GM18861 (cell line): ENCODE data around the gene NFIB.

Experiments
- ATAC-seq: cut with Tn5 transposase; IDR thresholded peaks from one replicate; pipeline ENCODE4 v1.9.1; 2021; ENCODE audit not compliant: unreplicated experiment

The NFIB gene

DNA sequence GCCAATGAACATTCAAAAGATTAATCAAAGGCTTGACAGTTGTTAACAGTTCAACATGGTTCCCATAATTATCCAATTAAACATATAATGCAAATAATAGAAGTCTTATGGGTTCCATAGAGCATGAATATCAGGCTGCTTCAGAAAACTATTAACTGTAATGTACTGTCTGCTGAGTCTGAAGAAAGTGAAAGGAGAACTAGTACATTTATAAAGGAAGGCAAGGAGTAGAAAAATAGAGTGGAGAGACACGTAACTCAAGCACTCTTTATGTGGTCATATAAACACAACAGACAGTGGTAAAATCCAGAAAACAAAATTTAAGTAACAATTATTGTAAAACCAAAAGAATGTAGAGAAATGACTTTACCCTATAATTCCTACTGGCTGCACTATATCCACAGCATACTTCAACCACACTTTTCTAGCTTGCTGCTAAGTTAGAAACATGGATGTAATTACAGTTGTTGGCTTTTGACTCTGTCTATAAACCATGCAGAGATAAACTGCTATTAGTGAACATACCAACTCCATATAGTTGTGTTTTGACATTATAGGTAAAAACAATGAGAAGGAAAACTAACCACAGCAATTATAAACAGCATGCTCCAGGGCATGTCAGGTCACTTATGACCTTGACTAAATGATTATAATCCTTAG, 32.7 kb downstream of the NFIB start:
- peak; percentile 80 for ATAC-seq

DNA sequence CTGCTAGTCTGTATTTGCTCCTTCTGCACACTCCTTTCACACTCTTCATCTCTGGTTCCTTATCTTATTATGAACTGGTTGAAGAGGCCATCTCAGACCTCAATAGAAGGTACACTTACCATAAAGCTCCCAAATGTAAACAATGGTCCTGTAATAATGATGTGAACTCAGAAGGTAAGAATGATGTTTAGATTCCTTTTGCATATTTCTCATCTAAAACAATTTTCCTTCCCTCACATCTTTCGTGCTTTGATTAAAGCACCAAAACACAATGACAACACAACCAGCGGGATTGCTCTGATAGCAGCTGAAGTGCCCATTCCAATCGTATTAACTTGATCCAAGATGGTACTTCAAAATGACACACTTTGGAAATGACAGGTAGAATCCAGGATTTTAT, 34.3 kb downstream of the NFIB start:
- no peak for ATAC-seq

- ATAC-seq: no peak
Observed at GRCh38 chr9:14278291-14278721, 35.6 kb downstream of the NFIB start.

DNA sequence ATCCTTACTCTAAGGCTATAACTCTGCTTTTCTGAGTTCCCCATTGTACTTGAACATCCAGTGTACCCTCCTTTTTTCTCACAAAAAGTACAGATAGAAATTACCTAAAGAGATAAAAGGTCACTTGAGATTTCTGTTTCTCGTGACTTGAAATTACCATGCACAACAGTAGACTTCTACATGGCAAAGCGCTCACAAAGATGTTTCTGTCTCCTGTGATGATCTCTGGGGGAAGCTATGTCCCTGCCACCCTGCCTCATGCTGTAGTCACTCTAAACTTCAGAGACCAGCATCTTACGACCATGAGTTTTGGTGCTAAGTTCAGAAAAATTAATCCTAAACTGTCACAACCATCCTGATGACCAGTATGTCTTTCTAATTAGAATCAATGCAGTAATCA, 36.2 kb downstream of the NFIB start:
- ATAC-seq: no peak

DNA sequence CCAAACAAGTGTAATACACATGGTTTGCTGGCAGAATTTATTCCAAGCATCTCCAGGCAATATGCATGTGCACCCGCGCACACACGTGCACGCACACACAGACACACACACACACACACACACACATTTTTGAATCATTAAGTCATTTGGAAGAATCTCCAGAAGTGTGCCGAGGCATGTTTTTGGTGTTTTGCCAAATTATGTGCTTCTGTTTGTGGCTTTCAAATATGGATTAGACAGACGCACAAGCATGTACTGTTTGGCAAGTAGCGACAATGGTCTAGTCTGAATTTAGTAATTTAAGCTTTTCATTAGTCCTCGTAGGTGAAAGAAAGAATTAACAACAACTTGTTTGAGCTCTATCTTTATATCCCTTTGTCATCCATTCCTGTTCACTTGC, 36.7 kb downstream of the NFIB start:
- no peak for ATAC-seq

DNA sequence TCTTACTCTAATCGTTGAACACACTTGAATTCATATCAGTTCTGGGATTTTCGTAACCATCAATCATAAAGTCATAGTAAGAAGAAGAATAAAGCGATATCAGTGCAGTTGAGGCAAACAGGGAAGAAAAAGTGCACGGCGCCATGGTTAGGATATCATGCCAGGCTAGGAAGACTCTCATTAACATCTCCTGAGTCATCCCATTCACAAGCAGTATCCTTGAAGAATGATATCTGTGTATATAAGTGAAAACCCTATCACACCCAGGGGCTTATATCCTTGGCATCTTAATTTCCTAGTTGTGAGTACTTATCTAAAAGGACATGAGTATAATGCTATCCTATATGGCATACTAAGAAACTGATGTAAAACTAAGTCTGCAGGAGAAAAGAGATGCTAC, 38.6 kb downstream of the NFIB start:
- ATAC-seq: no peak

- peak; percentile 38 for ATAC-seq
Observed at GRCh38 chr9:14273696-14274121, 40.2 kb downstream of the NFIB start.

- ATAC-seq: no peak
Observed at GRCh38 chr9:14272927-14273528, 40.9 kb downstream of the NFIB start.

DNA sequence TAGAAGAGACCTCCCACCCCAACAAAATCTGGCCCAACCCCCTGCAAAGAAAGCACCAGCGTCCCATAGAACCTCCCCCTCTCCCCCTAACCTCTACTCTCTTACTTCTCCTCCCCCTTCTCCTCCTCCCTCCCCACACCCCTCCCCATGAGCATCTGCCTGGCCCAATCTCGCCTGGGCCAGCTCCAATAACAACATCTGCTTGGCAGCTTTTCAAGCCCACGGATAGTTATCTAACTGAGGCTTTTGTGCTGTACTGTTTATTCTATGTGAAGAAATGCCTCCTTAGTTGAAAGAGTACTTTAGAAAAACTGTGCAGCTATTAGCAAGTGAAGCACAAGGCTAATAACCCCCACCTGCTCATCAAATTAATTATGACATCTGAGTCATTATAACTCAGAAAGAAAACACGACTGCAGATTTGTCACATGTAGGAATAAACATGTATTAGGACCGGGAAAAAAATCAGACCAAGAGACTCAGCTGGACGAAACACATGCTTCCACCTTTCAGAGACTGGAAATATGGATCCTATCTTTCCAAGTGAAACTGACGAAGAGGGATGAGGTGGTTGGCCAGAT, 42.8 kb downstream of the NFIB start:
- ATAC-seq: no peak

DNA sequence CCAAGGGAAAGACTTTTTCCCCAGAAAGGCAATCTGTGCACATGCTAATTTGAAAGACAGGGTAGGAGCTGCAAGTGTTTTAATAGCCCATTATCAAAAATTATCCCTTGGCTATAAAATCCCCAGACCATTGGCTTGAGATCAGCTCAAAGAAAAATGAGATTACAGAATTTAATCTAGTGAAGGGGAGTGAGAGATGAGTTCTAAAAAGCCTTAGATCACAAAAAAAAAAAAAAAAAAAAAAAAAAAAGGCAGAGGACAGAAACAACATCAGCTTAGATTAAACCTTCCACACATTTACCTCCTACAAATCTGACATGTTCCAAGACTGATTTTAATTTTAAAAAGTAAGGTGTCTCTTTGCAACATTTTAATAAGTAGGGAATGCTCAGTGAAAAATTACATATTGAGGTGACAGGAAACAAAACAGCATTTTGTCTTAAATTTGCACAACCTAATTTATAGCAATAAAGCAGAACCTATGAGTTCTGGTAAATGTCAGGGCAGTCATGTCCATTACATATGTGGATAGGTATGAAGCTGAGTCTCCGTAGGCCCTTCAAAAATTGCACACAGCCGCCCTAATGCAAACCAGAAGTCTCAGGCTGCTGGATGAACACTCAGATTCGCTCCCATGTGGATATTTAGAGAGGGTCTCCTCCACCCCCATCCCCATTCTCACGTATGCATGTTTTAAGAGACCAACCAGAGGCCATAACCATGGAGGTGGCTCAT, 43.4 kb downstream of the NFIB start:
- no peak for ATAC-seq

DNA sequence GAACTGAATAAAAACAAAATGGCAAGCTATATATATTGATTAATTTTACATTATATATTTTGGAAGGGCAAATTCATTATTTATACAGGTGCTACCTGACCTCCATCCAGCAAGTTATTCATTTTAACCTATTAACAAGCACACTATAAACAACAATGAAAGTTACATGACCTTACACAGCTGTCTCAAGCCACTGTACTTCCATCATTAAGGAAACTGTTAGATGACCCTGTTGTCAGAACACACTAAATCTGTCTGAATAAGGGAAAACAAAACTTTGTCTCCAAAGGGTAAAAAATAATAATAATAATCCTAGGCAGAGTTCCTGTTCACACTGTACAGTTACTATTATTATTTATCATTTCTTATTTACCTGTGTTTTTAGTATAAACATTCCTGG, 44.0 kb downstream of the NFIB start:
- no peak for ATAC-seq

- no peak for ATAC-seq
Observed at GRCh38 chr9:14263707-14264483, 50.0 kb downstream of the NFIB start.

GRCh38 chr9:14262827-14263226, 51.1 kb downstream of the NFIB start:
- no peak for ATAC-seq

- no peak for ATAC-seq
Observed at GRCh38 chr9:14261616-14262015, 52.3 kb downstream of the NFIB start.

GRCh38 chr9:14260101-14260500, 53.8 kb downstream of the NFIB start:
- ATAC-seq: no peak

GRCh38 chr9:14258660-14259239, 55.2 kb downstream of the NFIB start:
- no peak for ATAC-seq

DNA sequence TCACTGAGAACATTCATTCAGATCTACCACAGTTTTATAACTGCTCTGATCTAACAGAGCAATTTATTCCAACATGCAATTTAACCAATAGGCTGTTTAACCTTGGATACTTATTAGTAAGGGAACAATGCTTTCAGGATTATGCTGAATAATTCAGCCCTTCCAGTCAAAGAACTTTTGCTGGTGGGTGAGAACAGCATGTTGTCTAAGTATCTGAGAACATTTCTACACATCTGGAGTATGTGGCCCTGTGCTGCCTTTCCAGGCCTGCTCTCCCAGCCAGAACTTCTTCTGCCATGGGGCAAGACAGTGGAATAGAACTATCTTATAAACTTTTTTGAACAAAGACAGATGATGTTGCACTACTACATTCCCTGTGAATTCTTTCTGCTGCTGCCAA, 55.8 kb downstream of the NFIB start:
- no peak for ATAC-seq

DNA sequence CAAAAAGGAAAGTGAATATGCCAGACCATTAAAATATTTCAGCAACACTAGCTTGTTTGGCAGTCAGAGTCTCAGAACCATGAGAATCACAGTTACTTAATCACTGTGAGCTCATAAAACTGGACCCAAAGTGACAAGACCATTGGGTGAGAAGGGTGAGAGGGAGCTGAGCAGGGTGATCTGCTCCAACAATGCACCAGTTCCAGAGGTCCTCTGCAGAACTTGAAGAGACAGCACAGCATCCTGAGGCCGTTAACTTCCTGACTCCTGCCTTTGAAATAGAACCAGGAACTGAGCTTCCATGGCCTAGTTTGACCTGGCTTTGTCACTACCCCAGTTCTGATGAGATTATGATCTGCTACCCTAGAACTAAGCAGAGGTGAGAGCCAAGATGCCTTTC, 57.4 kb downstream of the NFIB start:
- ATAC-seq: no peak

- peak; percentile 69 for ATAC-seq
Observed at GRCh38 chr9:14251154-14252071, 62.5 kb downstream of the NFIB start.

DNA sequence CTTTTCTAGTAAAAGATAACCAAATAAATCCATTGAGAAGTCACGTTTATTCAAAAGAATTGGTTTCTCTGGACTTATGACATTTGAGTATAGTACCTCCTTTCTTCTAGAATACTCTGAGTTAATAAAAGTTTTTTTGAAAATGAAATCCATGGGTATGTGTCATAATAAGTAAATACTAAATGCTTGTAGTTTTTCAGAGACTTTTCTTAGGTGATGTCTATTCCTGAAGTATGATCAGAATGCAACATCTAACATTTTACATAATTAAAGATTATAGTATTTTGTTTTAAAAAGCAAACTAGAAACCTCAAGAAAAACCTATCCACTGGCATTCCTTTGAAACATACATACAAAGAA, 63.2 kb downstream of the NFIB start:
- ATAC-seq: no peak
